LNCAP (cell line): ENCODE measurements around the gene C3orf85.

Source experiments
- CTCF ChIP-seq: fragments of 450-650 bp; IDR thresholded peaks from 2 replicates; pipeline ENCODE4 v1.5.1; 2017; ENCODE audit warnings: mild to moderate bottlenecking

The C3orf85 gene

GRCh38 chr3:109112946-109113760 lies 23.4 kb upstream of the C3orf85 start:
- TF ChIP-seq CTCF = no peak

- no peak for TF ChIP-seq CTCF
These were observed 21.8 kb upstream of the C3orf85 start for GRCh38 chr3:109114746-109115145.

DNA sequence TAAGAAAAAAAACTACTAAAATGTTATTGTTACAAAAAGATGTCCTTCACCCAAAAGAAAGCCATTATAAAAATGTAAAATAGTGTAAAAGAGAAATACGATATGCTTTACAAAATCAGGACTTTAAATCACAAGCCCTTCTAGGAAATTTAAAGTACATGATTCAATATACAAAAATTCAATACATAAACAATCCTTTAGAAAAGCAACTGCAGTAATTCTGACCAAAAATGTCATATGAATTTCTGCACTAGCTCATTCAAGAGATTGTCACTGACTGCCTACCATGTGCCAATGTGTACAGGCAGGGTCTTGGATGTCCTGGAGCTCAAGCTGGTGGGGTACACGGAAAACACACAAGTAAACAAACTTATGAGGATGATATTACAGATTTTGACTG lies 21.1 kb upstream of the C3orf85 start:
- no peak for TF ChIP-seq CTCF

DNA sequence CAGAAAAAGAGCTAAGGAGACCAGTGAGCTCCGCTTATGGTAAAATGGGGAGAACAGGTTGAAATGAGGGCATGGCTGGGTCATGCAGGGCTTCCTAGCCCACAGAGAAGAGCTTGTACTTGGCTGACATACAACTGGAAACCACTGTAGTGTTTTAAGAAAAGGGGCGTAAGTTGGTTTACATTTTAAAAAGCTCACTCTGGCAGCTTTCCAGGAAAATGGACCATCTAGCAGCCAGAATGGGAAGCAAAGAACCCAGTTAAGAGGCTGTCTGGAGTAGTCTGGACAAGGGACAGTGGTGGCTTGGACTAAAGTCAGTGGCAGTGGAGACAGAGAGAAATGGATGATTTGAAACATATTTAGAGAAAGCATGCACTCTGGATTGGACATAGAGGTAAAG lies 20.5 kb upstream of the C3orf85 start:
- no peak for TF ChIP-seq CTCF

- TF ChIP-seq CTCF = peak; percentile 23; the same call in 1 of the 2 replicates
These were observed 18.6 kb upstream of the C3orf85 start, which contains the start of gene MORC1 for GRCh38 chr3:109117939-109118338. Gene MORC1, minus strand, starts transcription at chr3:109118134. Its CDS starts 75 bp downstream, at chr3:109118059.

- no peak for TF ChIP-seq CTCF
These were observed 17.9 kb upstream of the C3orf85 start for GRCh38 chr3:109118584-109118983.

DNA sequence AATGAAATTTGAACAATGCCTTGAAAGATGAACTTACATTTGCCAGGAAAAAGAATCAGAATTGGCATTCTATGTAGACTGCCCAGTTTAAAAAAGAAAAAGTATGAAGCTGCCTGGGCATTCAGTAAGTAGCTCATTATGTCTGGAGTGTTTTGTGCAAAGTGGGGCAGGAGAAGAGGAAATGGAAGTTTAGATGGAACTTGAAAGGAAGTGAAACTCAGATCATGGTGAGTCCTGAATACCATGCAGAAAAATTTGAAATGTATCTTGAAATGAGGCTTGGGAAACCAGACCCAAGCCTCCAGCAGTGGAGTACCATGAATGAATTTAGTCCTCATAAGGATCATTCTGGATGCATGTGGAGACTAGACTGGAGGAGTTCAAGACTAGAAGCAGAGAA lies 13.8 kb upstream of the C3orf85 start:
- no peak for TF ChIP-seq CTCF

DNA sequence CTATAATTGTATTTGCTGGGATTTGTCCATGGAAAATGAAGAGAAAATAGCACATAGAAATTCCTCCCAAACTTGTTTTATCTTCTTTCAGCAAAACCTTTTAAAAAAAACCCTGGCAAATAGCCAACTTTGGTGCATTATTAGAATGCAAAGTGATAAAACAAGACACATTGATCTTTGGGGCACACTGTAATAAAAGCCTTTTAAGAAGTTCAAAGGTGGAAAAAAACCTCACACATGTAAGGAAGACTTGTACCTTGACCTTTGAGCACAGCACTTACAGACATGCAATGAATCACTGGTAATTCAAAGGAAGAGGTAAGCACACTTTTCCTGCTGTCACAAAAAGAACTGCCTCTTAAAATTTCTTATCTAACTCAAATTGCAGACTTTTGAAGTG lies 10.6 kb upstream of the C3orf85 start:
- TF ChIP-seq CTCF = no peak
